Hematopoietic multipotent progenitor cell treated with erythropoietin and hydrocortisone succinate and interleukin-3 and kit ligand, for 17 days (in vitro differentiated cells): ENCODE results near the gene ZNF860.
"Not testable (repeated sequence)": the region's sequence is repeated elsewhere in the genome, so short reads cannot be mapped to it uniquely, and the experiment has no call there.

ENCODE experiments used
- DNase-seq: peaks from one replicate; pipeline ENCODE4 v3.0.0-alpha.2; 2015; ENCODE audit warnings: low spot score

The ZNF860 gene

DNA sequence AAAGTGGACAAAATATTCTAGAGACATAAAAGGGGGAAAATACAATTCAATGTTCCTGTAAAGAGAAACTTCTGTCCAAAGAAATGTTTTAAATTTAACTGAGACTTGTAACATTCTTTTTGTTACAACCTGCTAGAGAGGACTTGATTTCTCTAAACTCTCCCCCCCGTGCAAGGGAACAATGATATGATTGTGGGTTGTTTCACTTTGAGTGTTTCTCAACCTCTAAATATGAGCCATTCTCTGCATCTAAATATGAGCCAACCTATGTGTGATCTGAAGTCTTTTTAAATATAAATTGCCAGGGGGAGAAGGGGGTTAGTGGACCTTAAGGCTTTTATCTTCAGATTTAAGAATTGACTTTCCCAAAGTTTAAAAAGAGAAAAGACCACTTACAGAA is 14.6 kb downstream of the ZNF860 start:
- no peak for DNase-seq

DNA sequence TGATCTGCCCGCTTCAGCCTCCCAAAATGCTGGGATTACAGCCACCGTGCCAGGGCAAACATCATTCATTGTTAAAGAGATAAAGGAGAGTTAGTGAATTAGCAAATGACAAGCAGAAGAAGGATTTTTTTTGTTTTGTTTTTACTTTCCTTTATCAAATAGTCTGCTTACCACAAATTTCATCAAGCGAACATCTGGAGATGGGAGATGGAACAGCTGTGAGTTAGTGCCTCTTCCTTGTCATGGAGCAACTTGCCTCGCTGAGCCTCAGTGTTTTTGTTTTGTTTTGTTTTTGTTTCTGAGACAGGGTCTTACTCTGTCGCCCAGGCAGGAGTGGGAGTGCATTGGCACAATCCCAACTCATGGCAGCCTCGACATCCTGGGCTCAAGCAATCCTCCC is 15.9 kb downstream of the ZNF860 start:
- no peak for DNase-seq

DNA sequence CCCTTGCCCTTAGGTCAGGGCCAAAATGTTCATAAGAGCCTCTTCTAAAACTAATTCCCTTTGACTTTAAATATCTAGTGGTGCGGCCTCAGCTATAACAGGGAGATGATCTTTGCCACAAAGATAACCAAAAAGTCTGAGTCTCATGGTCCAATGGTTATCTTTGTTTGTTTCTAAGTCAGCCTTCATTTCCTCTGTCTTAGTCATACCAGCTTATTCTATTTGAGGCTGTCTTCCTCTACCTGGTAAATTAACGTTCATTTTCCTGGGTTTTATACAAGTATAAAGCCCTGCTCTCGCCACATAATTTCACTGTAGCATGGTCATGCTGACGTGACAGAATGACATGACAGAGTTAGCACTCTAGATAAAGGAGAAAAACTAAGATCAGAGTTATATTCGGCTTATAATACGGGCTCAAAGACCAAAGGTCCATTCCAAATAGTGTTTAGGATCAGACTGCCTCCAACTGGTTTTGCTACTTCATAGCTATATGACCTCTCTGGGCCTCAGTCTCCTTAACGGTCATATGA is 18.4 kb downstream of the ZNF860 start:
- no peak for DNase-seq

DNA sequence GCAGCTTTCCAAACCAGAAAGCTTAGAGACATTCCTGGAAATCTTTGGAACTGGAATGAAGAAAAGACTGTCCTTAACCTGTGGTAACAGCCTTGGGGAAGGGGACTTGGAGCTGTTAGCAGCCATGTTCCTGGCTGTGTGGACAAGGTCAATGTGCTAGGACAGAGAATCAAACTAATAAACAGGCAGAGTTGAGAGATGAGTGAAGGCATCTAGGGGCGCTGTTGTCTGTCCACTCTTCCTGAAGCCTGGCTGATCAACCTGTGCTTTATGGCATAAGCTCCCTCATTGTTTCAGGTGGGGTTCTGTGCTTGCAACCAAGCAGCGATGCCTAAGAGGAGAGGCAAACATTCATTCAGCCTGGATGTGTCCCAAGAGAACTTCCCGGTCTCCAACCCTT is 19.3 kb downstream of the ZNF860 start:
- DNase-seq: no peak

DNA sequence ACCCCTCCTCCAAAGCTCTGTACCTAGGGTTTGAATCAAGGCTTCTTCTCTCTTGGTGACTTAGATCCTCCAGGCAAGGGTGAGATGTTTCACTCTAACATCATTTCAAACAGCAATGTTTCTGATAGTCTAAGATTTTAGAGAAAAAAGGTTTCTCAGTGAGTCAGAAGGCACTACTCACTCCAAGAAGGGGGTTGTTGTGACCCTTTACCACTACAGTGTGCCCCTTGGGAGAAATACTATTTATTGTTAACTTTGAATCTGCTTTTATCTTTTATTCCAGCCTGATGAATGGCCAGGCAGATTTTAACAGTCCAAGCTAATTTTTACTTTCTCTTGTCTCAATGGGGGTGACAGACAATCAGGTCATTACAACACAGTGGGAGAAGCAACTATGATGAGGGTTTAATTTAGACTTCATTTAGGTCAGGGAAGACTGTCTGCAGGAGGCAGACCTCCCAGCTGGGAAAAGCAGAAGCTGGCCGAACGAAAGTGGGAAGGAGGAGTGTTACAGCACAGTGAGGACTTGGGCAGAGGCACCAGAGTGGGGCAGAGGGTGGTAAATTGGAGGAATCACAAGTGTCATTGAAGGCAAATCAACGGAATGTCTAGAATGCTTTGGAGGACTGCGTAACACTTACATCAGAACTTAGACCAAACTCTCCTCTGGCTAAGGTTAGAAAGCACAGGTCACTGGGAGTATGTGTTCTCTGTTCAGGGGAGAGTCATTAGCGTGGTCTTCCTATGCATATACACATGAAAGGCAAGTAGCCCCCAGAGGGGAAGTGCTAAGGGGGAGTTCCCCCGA is 21.2 kb downstream of the ZNF860 start:
- DNase-seq: no peak

DNA sequence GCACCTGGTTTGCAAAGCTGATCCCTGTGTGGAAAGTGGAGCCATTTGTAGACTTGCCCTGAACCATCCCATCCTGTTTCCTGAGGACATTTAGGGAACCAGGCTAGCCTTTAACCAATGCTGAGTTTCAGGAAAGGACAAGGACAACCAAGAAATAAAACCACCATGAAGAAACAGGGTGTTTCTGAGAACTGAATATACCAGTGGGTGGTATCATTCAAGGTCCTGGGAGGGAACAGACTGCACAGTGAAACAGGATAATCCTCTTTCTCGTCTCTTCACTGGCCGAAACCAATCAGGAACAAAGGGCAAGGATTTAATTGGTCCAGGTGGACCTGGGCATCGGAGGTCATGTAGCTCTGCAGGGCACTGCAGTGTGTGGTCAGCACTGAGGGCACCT is 21.8 kb downstream of the ZNF860 start:
- DNase-seq: no peak

DNA sequence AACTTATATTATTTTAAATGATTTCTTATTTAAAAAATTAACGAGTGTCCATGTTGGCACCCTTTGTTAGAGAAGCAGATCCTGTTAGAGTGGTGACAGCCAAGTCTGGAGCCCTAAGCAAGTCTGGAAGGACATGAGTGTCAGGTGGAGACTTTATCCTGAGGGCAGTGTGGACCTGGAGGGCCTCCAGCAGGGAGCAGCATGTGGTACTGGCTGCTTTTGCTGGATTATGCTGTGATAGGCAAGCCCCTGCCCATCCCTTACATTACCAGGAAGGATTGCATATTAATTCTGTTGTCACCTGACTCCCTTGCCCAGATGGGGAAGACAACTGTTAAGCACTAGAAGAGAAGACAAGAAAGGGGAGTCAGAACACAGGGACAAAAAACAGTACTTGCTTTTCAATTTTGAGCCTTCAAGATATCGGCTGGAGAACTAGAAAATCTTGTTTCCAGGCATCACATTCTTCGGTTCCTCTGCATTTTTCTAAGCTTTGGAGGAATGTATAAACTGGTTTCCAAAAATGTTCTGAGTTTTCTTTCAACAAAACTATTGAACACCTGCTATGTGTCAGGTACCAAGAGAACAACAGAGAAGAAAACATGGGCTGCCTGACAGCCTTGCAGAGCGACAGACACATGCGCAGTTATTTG is 22.7 kb downstream of the ZNF860 start:
- no peak for DNase-seq

DNA sequence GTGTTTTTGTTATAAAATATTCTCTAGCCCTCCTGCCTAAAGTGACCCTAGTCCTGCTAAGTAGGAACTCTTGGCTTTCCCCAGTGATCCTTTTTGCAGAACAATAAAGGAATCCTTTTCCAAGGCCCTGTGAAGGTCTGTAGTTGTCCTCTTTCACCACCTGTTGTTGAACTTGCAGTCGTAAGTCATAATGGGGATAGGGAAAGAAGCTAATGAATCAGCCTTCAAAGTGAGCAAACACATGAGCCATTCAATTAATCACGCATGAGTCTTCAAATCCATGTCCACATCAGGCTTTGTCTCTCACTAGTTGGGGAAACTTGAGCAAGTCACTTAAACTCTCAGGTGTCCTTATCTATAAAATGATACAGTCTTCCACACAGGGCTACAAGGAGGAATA is 27.6 kb downstream of the ZNF860 start:
- DNase-seq: no peak

DNA sequence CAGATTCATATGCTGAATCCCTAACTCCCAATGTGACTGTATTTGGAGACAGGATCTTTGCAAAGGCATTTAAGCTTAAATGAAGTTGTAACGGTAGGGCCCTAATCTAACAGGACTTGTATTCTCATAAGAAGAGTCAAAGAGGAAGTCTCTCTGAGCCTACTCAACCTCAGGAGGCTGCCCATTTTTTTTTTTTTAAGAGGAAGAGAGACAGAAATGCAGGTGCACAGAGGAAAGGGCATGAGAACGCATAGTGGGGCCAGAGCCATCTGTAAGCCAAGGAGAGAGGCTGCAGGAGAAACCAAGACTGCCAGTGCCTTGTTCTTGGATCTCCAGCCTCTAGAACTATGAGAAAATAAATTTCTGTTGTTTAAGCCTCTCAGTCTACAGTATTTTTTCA is 28.4 kb downstream of the ZNF860 start:
- DNase-seq: no peak

DNA sequence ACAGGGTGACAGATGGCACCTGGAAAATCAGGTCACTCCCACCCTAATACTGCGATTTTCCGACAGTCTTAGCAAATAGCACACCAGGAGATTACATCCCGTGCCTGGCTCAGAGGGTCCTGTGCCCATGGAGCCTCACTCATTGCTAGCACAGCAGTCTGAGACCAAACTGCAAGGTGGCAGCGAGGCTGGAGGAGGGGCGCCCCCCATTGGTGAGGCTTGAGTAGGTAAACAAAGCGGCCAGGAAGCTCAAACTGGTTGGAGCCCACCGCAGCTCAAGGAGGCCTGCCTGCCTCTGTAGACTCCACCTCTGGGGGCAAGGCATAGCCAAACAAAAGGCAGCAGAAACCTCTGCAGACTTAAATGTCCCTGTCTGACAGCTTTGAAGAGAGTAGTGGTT is 29.1 kb downstream of the ZNF860 start:
- DNase-seq: not testable (repeated sequence)

DNA sequence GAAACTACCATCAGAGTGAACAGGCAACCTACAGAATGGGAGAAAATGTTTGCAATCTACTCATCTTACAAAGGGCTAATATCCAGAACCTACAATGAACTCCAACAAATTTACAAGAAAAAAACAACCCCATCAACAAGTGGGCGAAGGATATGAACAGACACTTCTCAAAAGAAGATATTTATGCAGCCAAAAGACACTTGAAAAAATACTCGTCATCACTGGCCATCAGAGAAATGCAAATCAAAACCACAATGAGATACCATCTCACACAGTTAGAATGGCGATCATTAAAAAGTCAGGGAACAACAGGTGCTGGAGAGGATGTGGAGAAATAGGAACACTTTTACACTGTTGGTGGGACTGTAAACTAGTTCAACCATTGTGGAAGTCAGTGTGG is 34.1 kb downstream of the ZNF860 start:
- not testable (repeated sequence) for DNase-seq

DNA sequence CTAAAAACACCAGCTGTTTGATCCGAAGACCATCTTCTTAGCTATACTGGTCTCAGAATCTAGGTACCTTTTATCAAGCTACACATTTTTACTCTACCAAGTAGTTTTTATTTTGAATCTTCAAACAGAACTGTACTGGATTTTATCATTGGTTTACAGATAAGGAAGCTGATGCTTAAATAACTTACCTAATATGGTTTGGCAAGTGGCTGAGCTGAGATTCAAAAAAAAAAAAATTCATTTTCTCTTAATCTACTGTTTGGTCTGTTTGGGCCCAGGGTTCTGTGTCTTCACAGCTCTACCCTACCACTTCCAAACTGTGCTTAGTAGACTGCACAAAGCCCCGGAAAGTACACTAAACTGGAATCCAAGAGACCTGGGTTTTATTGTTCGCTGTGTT is 35.7 kb downstream of the ZNF860 start:
- no peak for DNase-seq

DNA sequence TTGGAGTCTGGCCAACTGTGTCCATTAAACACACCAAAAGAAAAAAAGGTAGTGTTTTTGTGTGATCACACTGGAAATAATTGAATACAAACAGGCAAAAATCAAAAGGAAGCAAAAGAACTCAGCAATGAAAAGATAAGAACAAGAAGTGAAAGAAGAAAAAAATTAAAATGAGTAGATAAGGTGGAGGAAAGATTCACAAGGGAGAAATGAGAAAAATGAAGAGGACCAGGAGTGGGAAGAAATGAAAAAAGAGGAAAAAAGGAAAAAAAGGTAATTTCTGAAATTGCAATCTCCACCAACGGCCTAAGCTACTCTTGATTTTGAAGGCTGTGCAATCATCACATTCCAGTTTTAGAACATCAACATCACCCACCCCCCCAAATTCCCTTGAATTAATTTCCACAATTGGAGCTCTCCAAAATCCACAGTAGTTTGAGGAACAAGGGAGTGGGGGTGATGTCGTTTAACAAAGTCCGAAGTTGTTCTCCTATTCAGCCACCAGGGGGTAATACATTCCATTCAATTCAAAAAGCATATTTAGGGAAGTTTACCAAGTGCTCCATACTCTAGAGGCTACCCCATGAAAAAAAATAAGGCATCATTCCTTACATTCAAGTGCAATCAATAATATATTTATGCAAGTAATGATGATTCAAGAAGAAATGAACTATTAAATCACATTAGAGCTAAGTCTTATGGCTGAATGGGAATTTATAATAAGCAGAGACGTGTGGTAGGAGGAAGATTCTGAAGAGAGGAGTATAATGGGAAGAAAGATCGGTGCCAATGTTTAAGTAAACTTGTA is 37.4 kb downstream of the ZNF860 start:
- DNase-seq: peak; percentile 8

DNA sequence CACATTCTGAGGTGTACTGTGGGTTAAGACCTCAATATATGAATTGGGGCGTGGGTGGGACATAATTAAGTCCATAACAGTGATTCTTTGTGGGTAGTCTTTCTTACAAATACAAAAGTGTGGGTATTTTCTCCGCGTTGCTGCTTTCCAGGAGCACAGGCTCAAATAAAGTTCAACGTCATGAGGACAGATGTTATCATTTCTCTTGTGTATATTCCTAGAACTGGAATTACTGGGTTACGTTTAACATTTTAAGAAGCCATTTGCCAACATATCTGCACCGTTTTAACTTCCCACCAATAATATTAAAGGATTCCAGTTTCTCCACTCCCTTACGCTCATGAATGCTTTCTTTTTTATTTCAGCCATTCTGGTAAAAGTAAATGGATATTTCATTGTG is 39.6 kb downstream of the ZNF860 start:
- DNase-seq: no peak

DNA sequence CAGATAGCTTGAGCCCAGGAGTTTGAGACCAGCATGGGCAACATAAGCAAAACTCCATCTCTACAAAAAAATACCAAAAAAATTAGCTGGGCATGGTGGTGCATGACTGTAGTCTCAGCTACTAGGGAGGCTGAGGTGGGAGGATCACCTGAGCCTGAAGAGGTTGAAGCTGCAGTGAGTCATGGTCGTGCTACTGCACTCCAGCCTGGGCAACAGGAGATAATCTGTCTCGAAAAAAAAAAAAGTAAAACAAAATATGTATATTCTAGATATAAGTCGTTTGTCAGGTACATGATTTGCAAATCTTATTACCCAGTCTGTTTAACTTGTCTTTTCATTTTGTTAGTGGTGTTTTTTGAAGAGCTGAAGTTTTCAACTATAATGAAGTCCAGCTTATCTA is 40.2 kb downstream of the ZNF860 start:
- no peak for DNase-seq

DNA sequence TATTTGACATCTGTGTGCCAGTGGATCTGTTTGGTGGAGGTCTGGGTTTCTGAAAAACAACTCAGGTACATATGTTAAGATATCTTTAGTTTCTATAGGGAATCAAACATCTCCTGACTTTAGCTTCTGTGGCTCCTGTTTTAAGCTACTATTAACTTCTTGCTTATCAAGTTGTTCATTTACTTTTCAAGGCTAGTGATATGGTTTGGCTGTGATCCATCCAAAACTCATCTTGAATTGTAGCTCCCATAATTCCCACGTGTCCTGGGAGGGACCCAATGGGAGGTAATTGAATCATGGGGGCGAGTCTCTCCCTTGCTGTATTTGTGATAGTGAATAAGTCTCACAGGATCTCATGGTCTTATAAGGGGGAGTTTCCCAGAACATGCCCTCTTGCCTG is 41.4 kb downstream of the ZNF860 start:
- no peak for DNase-seq

DNA sequence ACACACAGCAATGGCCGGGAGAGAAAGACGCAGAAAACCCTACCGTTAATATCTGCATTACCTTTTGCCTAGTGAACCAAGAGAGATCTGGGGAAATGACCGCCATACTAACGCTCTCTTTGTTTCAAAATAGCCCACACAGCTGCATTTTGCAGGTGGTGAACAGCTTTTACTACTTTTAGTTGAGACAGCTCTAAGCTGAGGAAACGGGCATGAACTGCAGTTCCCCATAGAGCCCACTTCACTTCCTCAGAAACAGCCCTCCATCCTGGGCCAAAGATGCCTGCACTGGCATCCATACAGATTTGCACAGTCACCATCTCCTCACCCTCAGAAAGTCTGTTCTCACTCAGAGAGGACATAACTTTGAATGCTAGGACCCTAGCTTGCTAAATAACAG is 45.0 kb downstream of the ZNF860 start:
- DNase-seq: no peak

DNA sequence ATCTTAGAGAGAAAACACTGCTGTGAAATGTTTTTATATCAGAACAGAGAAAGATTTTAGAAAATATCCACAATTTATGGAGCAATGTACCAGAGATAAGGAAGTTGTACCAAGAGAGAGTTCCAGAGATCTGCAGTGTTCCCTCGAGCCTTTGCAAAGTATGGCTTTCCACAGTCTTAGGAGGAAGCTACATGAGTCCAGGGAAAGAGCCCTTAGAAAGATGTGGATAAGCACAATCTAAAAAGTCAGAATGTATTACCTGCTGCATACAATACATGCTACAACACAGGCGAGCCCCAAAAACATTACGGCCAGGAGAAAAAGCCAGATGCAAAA is 56.4 kb downstream of the ZNF860 start:
- no peak for DNase-seq

DNA sequence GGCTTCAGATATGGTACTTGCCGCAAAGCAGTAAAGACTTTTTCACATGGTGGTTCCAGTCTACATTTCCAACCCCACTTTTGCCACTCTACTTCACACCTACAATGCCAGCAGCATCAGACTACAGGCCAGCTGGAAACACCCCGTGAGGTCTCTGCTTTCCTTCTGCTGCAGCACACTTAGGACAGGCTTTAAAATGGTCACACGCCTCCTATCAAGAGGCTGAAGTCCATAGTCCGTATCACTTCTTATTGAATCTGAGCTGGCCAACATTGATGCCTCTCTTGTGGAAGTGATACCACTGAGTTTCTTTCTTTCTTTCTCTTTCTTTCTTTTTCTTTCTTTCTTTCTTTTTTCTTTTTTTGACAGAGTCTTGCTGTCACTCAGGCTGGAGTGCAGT is 59.8 kb downstream of the ZNF860 start:
- DNase-seq: peak; percentile 2
